ENCODE measurements around the gene SGIP1. TPM values are rescaled to one million over a fixed set of nuclear protein-coding genes. Genes with fewer than 3 reads are reported as not detected.

Gene SGIP1
- polyA plus RNA-seq, 1 of the 3 experiments (the other 2 are of a cell fraction): 15.5 TPM

DNA sequence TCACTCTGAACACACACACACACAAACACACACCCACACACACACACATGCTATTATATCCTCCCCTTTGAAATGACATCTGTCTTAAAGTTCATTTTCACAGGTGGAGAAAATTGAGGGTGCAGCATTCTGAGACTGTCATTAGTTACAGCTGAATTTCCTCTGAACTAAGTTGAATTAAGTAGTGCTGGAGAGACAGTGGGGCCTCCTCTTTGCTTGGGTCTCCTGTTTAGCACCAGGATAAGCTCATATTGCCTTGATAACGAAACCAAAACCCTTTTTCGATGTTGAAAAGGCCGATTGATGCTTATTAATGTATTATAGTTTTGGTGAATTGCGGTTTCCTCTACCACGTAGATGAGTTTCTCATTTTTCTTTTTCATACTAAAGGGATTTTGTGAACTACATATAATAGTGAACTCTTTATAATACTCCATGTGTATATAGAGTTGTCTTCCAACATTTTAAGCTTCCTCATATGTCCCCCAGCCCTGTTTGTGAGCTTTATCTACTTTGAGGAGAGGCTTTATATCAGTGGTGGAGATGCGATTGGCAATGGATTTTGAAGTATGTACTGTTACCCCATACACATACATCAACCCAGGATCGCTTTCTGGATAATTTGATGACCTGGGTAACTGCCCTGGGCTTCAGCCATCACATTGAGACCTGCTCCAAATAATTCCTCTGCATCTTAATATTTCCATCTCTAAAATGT is 235.7 kb downstream of the SGIP1 start:
- Histone ChIP-seq H4K20me1 (ENCODE audit: insufficient read depth) (no peaks in the 10 kb centered on the region), H3K79me2 (ENCODE audit: insufficient read depth) (no peaks in the 10 kb centered on the region), H2AFZ (ENCODE audit: low read depth) (no peak overlapping the region), H3K9me2 (no peaks in the 10 kb centered on the region), H3K4me1 (ENCODE audit: control insufficient read depth in 1 of 2, insufficient read depth in 2 of 2, low read depth in 1 of 2, low read length in 1 of 2) (no peaks in the 10 kb centered on the region; a peak in 1 of 4 replicates), H3K36me3 (replicated peaks in 1 of 2; ENCODE audit: control insufficient read depth in 1 of 2, insufficient read depth in 2 of 2, low read length in 1 of 2) (no peaks in the 10 kb centered on the region), H3K4me2 (no peak overlapping the region), H3K4me3 (ENCODE audit: low read depth in 2 of 2, low read length in 1 of 2) (no peak overlapping the region), H3F3A (replicated peaks; ENCODE audit: insufficient read depth) (no peaks in the 10 kb centered on the region), H3K9me3 (no peaks in the 10 kb centered on the region), H3K27ac (ENCODE audit: low read depth in 2 of 2, low read length in 1 of 2) (no peak overlapping the region), H3K27me3 (ENCODE audit: insufficient read depth) (no peaks in the 10 kb centered on the region), H3K9ac (no peak overlapping the region)
- no peak for DNase-seq
- WGBS (ENCODE audit: low lambda C conversion rate): 80% methylated on average over 7 of the region's 7 CpGs
- CTCF ChIA-PET: interaction anchor here (0.9 to 1.2 kb wide), 2 partner anchors 160 to 379 kb away, joined by 3 to 5 read pairs; no protein-coding TSS in a partner anchor
- no peak for TF ChIP-seq NRF1 (IDR thresholded peaks at IDR 0.05; ENCODE audit: low read depth, low read length)
- TF ChIP-seq RXRA (IDR thresholded peaks at IDR 0.05; ENCODE audit: borderline replicate concordance, low read depth): no peak
- TF ChIP-seq, protein P1, sequence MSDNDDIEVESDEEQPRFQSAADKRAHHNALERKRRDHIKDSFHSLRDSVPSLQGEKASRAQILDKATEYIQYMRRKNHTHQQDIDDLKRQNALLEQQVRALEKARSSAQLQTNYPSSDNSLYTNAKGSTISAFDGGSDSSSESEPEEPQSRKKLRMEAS (IDR thresholded peaks at IDR 0.05; ENCODE audit: low read depth): no peak
- TF ChIP-seq FOXM1 (IDR thresholded peaks at IDR 0.05; ENCODE audit: low read depth): no peak
- no peak for TF ChIP-seq RCOR1 (IDR thresholded peaks at IDR 0.05; ENCODE audit: low read length)
- no peak for TF ChIP-seq RFX5 (IDR thresholded peaks at IDR 0.05; ENCODE audit: low read length)
- TF ChIP-seq SMC3 (IDR thresholded peaks at IDR 0.05; ENCODE audit: low read depth, low read length): no peak
- no peak for TF ChIP-seq CHD2 (IDR thresholded peaks at IDR 0.05; ENCODE audit: low read length, partially characterized antibody)
- no peak for TF ChIP-seq GABPA (IDR thresholded peaks at IDR 0.05; ENCODE audit: low read depth)
- TF ChIP-seq POLR2AphosphoS5 (IDR thresholded peaks at IDR 0.05; ENCODE audit: low read depth, low read length): no peak
- TF ChIP-seq TCF12 (IDR thresholded peaks at IDR 0.05): no peak
- TF ChIP-seq EZH2phosphoT487 (IDR thresholded peaks at IDR 0.05; ENCODE audit: borderline replicate concordance, low read depth): no peak
- TF ChIP-seq, protein P2, sequence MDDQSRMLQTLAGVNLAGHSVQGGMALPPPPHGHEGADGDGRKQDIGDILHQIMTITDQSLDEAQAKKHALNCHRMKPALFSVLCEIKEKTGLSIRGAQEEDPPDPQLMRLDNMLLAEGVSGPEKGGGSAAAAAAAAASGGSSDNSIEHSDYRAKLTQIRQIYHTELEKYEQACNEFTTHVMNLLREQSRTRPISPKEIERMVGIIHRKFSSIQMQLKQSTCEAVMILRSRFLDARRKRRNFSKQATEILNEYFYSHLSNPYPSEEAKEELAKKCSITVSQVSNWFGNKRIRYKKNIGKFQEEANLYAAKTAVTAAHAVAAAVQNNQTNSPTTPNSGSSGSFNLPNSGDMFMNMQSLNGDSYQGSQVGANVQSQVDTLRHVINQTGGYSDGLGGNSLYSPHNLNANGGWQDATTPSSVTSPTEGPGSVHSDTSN (IDR thresholded peaks at IDR 0.05): no peak
- no peak for TF ChIP-seq NFIC (IDR thresholded peaks at IDR 0.05; ENCODE audit: borderline replicate concordance)
- no peak for TF ChIP-seq EP300 (IDR thresholded peaks at IDR 0.05; ENCODE audit: borderline replicate concordance in 1 of 2, low read depth in 1 of 2, low read length in 1 of 2)
- no peak for TF ChIP-seq JUND (IDR thresholded peaks at IDR 0.05)
- POLR2A ChIA-PET: no interaction called here

DNA sequence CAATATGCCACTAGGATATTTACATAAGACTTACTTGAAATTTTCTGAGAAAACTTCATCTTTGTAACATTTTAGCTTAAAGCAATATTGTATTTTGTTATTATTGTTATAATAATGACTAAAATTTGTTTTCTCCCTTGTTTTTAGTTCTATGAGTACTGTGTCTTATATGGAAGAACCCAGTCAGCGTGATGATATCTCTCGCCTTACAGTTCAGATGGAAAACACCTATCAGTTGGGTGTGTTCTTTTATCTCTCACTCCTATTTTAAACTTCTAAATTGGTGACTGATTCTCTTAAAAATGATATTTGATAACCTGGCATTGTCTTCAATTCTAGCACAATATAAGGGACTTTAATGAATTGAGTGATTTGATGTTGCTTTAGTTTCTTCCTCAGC is 236.3 kb downstream of the SGIP1 start:
- Histone ChIP-seq H3K27me3 (ENCODE audit: insufficient read depth) (no peaks in the 10 kb centered on the region), H3K27ac (ENCODE audit: low read depth in 2 of 2, low read length in 1 of 2) (no peak overlapping the region), H3K79me2 (ENCODE audit: insufficient read depth) (no peaks in the 10 kb centered on the region), H3K4me1 (ENCODE audit: control insufficient read depth in 1 of 2, insufficient read depth in 2 of 2, low read depth in 1 of 2, low read length in 1 of 2) (no peaks in the 10 kb centered on the region; a peak in 1 of 4 replicates), H2AFZ (ENCODE audit: low read depth) (no peak overlapping the region), H3K9ac (no peak overlapping the region), H4K20me1 (ENCODE audit: insufficient read depth) (no peaks in the 10 kb centered on the region), H3F3A (replicated peaks; ENCODE audit: insufficient read depth) (no peaks in the 10 kb centered on the region), H3K4me2 (no peak overlapping the region), H3K9me2 (no peaks in the 10 kb centered on the region), H3K36me3 (replicated peaks in 1 of 2; ENCODE audit: control insufficient read depth in 1 of 2, insufficient read depth in 2 of 2, low read length in 1 of 2) (no peaks in the 10 kb centered on the region), H3K4me3 (ENCODE audit: low read depth in 2 of 2, low read length in 1 of 2) (no peak overlapping the region), H3K9me3 (no peaks in the 10 kb centered on the region)
- WGBS (ENCODE audit: low lambda C conversion rate): 98% methylated on average over 2 of the region's 2 CpGs
- DNase-seq: no peak
- CTCF ChIA-PET: interaction anchor here (0.9 to 1.2 kb wide), 2 partner anchors 160 to 379 kb away, joined by 3 to 5 read pairs; no protein-coding TSS in a partner anchor
- POLR2A ChIA-PET: no interaction called here
- TF ChIP-seq FOSL2 (IDR thresholded peaks at IDR 0.05; ENCODE audit: borderline replicate concordance, low read depth): no peak
- no peak for TF ChIP-seq SMC3 (IDR thresholded peaks at IDR 0.05; ENCODE audit: low read depth, low read length)
- TF ChIP-seq MEF2A (IDR thresholded peaks at IDR 0.05; ENCODE audit: borderline replicate concordance, low read depth): no peak
- TF ChIP-seq, protein P3, sequence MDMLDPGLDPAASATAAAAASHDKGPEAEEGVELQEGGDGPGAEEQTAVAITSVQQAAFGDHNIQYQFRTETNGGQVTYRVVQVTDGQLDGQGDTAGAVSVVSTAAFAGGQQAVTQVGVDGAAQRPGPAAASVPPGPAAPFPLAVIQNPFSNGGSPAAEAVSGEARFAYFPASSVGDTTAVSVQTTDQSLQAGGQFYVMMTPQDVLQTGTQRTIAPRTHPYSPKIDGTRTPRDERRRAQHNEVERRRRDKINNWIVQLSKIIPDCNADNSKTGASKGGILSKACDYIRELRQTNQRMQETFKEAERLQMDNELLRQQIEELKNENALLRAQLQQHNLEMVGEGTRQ (IDR thresholded peaks at IDR 0.05; ENCODE audit: borderline replicate concordance, low read depth, low read length): no peak
- TF ChIP-seq, protein P4, sequence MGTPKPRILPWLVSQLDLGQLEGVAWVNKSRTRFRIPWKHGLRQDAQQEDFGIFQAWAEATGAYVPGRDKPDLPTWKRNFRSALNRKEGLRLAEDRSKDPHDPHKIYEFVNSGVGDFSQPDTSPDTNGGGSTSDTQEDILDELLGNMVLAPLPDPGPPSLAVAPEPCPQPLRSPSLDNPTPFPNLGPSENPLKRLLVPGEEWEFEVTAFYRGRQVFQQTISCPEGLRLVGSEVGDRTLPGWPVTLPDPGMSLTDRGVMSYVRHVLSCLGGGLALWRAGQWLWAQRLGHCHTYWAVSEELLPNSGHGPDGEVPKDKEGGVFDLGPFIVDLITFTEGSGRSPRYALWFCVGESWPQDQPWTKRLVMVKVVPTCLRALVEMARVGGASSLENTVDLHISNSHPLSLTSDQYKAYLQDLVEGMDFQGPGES (IDR thresholded peaks at IDR 0.05; ENCODE audit: low read depth, low read length): no peak
- no peak for TF ChIP-seq NRF1 (IDR thresholded peaks at IDR 0.05; ENCODE audit: low read depth, low read length)
- no peak for TF ChIP-seq YY1 (IDR thresholded peaks at IDR 0.05; ENCODE audit: low read depth)
- no peak for TF ChIP-seq EZH2phosphoT487 (IDR thresholded peaks at IDR 0.05; ENCODE audit: borderline replicate concordance, low read depth)
- no peak for TF ChIP-seq RCOR1 (IDR thresholded peaks at IDR 0.05; ENCODE audit: low read length)
- no peak for TF ChIP-seq MXI1 (IDR thresholded peaks at IDR 0.05; ENCODE audit: low read depth, low read length)
- no peak for TF ChIP-seq POLR2AphosphoS5 (IDR thresholded peaks at IDR 0.05; ENCODE audit: low read depth, low read length)
- TF ChIP-seq RXRA (IDR thresholded peaks at IDR 0.05; ENCODE audit: borderline replicate concordance, low read depth): no peak

All from SK-N-SH (cell line).